WTC11 (cell line): Measurements from ENCODE around the gene TMIGD1.

Source experiments
- ESRRA ChIP-seq: sonication (generic); formaldehyde crosslinking; IDR thresholded peaks from 2 replicates; pipeline ENCODE4 v1.8.1; 2022; ENCODE audit warnings: mild to moderate bottlenecking, missing genetic modification reagents, borderline replicate concordance
- FOXJ3 ChIP-seq: sonication (generic); formaldehyde crosslinking; IDR thresholded peaks from 2 replicates; pipeline ENCODE4 v1.9.0; 2021; ENCODE audit warnings: missing genetic modification reagents, mild to moderate bottlenecking, borderline replicate concordance
- JUN ChIP-seq: sonication (generic); formaldehyde crosslinking; IDR thresholded peaks from 2 replicates; pipeline ENCODE4 v1.8.0; 2023; ENCODE audit warnings: mild to moderate bottlenecking, missing genetic modification reagents
- TF ChIP-seq, protein P1 (sequence below): fragments of 200-600 bp; IDR thresholded peaks from 2 replicates; pipeline ENCODE4 v1.8.0; 2022; ENCODE audit warnings: antibody characterized with exemption
- TF ChIP-seq, protein P2 (sequence below): sonication (generic); formaldehyde crosslinking; IDR thresholded peaks from 2 replicates; pipeline ENCODE4 v1.8.0; 2022; ENCODE audit warnings: mild to moderate bottlenecking, missing genetic modification reagents
- TF ChIP-seq, protein P3 (sequence below): sonication (generic); formaldehyde crosslinking; IDR thresholded peaks from 2 replicates; pipeline ENCODE4 v1.8.0; 2023; ENCODE audit warnings: missing genetic modification reagents
- TF ChIP-seq, protein P4 (sequence below): sonication (generic); formaldehyde crosslinking; IDR thresholded peaks from 2 replicates; pipeline ENCODE4 v1.8.0; 2022; ENCODE audit warnings: mild to moderate bottlenecking, missing genetic modification reagents
- TF ChIP-seq, protein P5 (sequence below): sonication (generic); formaldehyde crosslinking; IDR thresholded peaks from 2 replicates; pipeline ENCODE4 v1.8.1; 2022; ENCODE audit warnings: low read depth, mild to moderate bottlenecking, moderate library complexity, missing genetic modification reagents, borderline replicate concordance
- TF ChIP-seq, protein P6 (sequence below): sonication (generic); formaldehyde crosslinking; IDR thresholded peaks from 2 replicates; pipeline ENCODE4 v1.8.1; 2023; ENCODE audit warnings: mild to moderate bottlenecking, missing genetic modification reagents, moderate library complexity

DNA sequence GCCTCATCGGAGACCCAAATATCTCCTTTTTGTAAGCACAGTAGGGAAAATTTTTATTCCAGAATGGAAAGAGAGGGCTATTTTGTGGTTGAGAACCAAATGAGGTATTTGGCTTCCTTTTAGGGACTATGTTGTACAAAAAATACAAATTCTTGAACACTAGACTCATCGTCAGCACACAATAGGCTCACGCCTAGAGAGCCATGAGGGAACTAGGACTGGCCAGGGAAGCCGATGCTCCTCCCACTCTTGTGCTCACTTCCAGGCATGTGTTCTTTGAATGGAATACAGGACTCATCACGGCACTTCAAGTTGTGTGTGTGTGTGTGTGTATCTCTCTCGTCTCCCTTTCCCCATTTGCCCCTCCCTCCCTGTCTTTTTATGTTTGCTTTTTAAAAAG is 24.3 kb downstream of the TMIGD1 start:
- TF ChIP-seq, protein P1, sequence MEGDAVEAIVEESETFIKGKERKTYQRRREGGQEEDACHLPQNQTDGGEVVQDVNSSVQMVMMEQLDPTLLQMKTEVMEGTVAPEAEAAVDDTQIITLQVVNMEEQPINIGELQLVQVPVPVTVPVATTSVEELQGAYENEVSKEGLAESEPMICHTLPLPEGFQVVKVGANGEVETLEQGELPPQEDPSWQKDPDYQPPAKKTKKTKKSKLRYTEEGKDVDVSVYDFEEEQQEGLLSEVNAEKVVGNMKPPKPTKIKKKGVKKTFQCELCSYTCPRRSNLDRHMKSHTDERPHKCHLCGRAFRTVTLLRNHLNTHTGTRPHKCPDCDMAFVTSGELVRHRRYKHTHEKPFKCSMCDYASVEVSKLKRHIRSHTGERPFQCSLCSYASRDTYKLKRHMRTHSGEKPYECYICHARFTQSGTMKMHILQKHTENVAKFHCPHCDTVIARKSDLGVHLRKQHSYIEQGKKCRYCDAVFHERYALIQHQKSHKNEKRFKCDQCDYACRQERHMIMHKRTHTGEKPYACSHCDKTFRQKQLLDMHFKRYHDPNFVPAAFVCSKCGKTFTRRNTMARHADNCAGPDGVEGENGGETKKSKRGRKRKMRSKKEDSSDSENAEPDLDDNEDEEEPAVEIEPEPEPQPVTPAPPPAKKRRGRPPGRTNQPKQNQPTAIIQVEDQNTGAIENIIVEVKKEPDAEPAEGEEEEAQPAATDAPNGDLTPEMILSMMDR: no peak
- TF ChIP-seq JUN (CRISPR knock-in tag): no peak
- TF ChIP-seq, protein P2, sequence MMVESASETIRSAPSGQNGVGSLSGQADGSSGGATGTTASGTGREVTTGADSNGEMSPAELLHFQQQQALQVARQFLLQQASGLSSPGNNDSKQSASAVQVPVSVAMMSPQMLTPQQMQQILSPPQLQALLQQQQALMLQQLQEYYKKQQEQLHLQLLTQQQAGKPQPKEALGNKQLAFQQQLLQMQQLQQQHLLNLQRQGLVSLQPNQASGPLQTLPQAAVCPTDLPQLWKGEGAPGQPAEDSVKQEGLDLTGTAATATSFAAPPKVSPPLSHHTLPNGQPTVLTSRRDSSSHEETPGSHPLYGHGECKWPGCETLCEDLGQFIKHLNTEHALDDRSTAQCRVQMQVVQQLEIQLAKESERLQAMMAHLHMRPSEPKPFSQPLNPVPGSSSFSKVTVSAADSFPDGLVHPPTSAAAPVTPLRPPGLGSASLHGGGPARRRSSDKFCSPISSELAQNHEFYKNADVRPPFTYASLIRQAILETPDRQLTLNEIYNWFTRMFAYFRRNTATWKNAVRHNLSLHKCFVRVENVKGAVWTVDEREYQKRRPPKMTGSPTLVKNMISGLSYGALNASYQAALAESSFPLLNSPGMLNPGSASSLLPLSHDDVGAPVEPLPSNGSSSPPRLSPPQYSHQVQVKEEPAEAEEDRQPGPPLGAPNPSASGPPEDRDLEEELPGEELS (CRISPR knock-in tag): no peak
- no peak for TF ChIP-seq ESRRA (CRISPR knock-in tag)
- TF ChIP-seq, protein P3, sequence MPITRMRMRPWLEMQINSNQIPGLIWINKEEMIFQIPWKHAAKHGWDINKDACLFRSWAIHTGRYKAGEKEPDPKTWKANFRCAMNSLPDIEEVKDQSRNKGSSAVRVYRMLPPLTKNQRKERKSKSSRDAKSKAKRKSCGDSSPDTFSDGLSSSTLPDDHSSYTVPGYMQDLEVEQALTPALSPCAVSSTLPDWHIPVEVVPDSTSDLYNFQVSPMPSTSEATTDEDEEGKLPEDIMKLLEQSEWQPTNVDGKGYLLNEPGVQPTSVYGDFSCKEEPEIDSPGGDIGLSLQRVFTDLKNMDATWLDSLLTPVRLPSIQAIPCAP (CRISPR knock-in tag): no peak
- TF ChIP-seq, protein P4, sequence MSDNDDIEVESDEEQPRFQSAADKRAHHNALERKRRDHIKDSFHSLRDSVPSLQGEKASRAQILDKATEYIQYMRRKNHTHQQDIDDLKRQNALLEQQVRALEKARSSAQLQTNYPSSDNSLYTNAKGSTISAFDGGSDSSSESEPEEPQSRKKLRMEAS (CRISPR knock-in tag): no peak
- TF ChIP-seq, protein P5, sequence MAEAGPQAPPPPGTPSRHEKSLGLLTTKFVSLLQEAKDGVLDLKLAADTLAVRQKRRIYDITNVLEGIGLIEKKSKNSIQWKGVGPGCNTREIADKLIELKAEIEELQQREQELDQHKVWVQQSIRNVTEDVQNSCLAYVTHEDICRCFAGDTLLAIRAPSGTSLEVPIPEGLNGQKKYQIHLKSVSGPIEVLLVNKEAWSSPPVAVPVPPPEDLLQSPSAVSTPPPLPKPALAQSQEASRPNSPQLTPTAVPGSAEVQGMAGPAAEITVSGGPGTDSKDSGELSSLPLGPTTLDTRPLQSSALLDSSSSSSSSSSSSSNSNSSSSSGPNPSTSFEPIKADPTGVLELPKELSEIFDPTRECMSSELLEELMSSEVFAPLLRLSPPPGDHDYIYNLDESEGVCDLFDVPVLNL (CRISPR knock-in tag): no peak
- TF ChIP-seq, protein P6, sequence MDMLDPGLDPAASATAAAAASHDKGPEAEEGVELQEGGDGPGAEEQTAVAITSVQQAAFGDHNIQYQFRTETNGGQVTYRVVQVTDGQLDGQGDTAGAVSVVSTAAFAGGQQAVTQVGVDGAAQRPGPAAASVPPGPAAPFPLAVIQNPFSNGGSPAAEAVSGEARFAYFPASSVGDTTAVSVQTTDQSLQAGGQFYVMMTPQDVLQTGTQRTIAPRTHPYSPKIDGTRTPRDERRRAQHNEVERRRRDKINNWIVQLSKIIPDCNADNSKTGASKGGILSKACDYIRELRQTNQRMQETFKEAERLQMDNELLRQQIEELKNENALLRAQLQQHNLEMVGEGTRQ (CRISPR knock-in tag): no peak
- TF ChIP-seq FOXJ3: no peak
